HG03045 (cell line): ENCODE measurements around the gene GFRA1.
"Not testable (repeated sequence)": the region's sequence is repeated elsewhere in the genome, so short reads cannot be mapped to it uniquely, and the experiment has no call there.

Source experiments
- ATAC-seq: cut with Tn5 transposase; IDR thresholded peaks from one replicate; pipeline ENCODE4 v1.9.1; 2021; ENCODE audit warnings: mild to moderate bottlenecking, moderate library complexity; ENCODE audit not compliant: unreplicated experiment

The GFRA1 gene

GRCh38 chr10:116201670-116202430 is 71.2 kb downstream of the GFRA1 start:
- no peak for ATAC-seq

DNA sequence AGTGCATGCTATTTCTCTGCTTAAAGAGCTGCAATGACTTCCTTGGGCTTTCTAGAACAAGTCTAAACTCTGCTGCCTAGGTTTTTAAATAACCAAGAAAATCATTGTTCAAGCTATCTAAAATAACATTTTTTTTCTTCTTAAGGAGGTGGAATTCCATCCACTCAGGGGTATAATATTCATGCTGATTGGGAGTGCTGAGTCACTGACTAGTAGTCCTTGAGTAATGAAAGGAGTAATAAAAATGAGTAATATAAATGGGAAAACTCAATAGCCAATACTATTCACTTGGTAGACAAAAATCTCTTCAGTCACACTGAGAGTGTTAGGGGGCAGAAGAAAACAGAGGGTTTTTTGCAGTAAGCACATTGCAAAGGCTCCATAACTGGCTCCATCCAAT is 72.0 kb downstream of the GFRA1 start:
- ATAC-seq = no peak

GRCh38 chr10:116198676-116199035 is 74.3 kb downstream of the GFRA1 start:
- ATAC-seq = no peak

DNA sequence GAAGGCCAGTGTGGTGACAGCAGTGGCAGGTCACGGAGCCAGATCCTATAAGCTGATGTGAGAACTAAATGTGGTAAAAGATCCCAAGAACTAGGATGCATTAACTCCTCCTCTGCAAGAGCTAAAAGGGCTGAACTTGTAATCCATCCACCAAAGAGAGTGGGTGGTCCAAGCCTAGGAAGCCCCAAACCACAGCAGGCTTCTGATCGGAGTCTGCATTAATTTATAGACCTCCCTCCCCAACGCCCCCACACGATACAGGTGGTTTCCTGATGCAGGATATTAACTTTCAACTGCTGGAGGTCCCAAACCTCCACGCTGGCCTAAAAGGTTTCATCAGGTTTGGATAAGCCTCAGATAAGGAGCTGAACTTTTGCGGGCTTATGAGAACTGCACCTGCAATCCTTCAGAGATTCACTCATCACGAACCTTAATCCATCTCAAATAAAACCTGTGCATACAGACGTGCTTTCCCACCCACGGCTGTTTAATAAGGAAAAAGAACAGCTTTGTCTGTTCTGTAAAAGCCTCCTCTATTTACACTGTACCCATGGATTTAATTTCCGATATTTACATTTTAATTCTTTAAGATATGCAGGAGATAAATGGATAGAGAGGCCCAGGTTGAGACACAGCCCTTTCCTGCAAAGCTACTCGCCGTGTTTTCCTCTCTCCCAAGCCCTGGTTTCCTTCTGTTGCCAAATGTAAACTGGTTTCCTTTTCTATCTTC is 74.9 kb downstream of the GFRA1 start:
- ATAC-seq = no peak

GRCh38 chr10:116195583-116195982 is 77.4 kb downstream of the GFRA1 start:
- ATAC-seq = no peak

DNA sequence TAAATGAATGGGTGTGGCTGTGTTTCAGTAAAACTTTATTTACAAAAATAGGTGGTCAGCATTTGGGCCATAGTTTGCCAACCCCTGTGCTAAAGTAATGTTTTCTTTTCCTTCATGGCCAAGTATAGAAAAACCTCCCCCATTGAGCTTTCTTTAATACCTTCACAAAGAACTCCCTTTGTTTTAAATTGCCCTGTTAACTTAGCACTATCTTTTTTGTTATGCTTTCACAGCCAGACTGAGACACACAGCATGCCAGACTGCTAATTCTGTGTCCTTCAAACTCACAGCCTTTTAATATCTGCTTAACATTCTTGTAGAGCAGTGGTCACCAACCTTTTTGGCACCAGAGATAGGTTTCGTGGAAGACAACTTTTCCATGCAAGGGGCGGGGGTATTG is 78.0 kb downstream of the GFRA1 start:
- ATAC-seq = no peak

- no peak for ATAC-seq
Measured at GRCh38 chr10:116194061-116194460, 78.9 kb downstream of the GFRA1 start.

DNA sequence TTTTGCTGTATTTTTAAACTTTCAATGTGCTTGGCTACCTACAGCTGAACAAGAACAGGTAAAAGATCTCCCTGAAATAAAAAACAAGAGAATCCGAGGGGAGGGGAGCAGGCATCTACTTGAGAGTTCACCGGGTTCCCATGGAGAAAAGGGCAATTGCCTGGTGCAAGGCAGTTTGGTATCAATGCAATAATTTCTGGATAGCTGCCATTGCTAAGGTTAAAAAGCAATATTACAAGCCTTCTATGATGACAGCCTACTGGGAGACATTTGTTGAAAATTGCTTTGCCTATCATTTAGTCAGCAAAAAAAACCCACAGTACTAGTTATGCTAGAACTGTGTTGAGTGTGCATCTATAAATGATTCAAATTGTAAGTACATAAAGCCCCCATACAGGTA is 82.1 kb downstream of the GFRA1 start:
- ATAC-seq = no peak

DNA sequence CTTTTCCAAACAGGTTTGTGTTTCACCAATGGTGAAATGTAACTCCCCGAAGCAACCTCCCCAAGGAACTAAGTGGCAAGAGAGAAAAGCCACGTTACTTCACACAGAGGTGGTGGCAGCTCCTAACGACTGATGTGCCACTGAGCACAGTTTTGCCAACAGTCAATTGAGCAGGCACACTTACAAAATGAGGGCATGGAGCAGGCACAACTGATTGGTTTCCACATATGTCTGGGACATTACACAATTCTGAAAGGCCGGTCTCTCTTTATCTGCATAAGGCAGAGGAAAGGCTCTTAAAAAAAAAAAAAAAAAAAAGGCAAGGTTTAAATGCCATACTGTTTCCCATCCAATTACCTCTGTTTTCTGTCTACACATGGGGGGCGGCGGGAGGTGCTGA is 86.7 kb downstream of the GFRA1 start:
- ATAC-seq = no peak

DNA sequence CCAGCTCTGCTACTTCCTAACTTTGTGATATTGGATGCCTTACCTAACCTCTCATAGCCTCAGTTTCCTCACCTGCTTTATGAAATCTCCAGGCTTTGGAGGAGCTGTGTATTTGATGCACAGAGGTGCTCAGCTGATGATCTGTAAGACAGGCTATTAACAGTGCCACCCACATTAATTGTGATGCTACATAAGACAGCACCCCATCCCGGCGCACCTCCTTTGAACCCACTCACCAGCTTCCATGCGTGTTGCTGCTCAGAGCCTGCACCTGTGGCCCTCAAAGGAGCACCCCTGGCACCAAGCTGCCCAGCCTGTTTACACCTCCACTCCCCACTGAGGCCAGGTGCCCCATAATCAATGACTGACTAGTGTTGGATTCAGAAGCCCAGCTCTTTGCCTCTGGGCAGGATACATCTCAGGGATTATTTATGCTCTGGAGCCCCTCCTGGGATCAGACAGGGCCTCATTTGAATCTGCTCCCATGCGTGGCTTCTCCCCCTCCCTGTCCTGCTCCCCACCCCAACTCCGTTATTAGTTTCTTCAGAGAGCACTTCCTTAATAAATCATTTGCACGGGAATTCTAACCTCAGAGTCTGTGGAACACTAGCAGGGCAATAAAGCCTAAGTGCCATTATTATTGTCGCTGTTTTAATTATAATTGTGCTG is 87.7 kb downstream of the GFRA1 start:
- ATAC-seq = no peak

DNA sequence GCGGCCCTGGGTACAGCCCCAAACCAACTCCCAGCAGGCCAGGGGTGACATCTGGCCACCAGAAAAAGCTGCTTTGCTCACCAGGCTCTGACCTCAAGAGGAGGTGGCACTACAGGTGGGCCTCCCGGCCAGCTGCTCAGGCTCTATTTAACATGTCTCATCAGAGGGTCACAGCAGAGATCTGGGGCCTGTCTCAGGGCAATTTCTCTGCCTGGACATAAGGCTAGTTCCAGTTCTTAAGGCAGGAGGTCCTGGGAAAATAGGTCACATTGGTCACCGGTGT is 88.6 kb downstream of the GFRA1 start:
- ATAC-seq = no peak

DNA sequence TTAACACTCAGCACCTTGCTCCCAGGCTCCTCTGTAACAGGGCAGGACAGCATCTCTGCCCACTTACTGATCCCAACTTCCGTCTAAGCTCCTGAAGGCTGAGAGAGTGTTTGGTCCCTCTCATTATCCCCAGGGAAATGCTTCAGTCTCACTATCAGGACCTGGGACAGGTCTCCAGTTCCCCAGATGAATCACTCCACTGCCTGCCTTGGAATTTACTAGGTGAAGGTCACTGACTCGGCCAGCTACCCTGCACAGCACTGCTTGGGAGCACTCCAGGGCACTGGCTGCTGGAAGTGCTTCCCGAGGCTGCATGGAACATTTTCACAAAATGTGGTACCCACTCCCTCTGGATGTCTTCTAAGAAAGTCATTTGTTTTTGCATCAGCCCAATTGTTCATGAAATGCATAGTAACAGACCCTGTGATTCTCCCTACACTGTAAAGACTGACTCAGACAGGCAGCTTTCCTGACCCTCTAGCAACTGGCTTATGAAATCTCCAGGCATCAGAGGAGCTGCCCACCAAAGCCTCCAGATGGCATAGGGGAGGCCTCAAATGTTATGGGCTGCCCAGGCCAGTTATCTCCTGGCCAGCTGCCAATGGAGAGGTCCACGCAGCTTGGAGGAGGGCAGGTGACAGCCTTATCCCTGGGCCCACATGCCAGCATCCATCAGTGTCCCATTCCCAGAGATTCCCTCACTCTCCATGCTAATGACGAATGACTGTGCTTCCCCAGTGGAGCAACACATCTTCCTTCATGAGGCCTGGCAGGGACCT is 89.1 kb downstream of the GFRA1 start:
- ATAC-seq = no peak

- no peak for ATAC-seq
Measured at GRCh38 chr10:116182426-116182825, 90.6 kb downstream of the GFRA1 start.

DNA sequence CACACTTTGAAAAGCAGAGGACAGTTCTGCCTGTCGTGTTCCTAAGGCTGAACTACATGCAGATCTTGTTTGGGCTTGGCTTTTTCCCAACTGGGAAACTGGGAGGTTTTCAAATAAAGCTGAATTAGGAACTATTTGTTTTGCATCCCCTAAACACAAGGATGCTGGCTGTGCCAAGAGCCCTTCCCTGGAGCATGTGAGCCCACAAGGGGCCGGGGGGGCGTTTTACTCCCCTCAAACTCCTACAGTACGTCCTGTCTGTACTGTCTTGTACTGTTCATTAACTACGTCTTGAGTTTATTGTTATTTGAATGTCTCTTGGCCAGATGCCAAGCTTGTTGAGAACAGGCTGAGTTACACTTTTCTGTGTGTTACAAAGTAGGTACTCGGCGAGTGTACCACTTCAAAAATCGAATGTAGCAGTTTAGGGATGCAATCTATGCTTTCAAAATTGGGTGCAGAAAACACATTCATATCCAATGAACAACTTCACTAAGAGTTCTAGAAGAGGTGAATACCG is 94.9 kb downstream of the GFRA1 start:
- ATAC-seq = no peak

- no peak for ATAC-seq
Measured at GRCh38 chr10:116175231-116175630, 97.8 kb downstream of the GFRA1 start.

DNA sequence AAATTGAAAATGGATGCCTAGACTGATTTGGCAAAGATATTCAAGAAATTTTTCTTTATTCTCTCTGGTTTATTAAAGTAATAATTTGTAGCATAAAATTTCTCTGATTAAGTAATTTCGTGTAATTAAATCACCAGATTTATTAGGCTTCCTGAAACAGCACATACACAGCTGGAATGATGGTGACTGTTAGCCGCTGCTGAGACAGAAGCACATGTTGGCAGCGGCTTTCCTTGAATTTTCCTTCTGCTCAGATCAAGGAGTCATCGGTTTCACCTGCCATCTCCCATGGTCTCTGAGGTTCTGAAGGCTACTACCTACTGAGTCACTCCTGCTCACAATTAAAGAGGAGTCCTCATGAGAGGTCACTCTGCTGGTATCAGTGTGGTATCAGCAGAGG is 101.5 kb downstream of the GFRA1 start:
- no peak for ATAC-seq

DNA sequence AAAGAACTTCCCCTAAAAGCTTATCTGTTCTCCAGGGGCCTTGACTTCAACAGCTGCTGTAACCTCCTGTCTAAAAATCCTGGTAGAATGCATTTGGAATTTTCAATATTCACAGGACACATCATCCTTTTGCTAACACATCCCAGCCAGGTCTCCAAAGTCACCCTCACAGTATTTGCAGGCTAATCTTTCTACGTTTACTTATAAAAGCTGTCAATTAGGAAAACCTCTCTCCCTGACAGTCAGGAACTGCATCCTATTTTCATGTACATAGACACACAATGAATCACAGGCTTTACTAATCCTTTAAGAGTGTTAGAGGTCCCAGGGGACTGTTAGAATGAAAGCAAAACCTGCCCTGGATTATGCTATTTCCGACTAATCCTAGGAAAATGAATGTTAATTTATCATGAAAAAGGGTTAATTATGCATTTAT is 102.2 kb downstream of the GFRA1 start:
- ATAC-seq = no peak

DNA sequence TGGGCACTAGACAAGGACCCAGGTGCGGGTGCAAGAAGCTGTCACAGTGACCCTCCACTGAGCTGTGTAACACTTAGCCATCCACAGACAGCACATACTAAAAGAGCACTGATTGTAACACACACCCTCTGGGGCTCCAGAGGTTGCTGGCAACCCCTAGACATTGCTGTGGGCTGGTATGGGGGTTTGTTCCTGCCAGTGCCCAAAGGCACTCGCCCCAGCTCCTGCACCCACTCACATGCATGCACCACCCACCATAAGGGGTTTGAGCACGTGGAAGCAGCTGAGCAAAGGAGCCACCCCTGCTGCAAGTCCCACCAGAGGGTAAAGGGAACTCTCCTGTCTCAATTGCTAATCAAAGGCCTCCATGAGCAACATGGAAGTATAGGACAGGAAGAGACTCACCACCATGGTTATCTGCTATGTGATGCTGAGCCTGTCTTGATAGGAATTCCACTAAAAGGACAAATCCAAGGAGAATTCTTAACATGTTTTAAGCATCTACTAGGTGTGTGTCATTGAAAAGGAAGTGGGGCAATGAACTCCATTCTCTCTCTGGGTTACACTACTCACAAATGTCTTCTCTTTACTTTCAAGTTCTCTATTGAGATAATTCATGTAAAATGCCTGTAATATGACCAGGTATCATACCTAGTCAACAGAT is 103.1 kb downstream of the GFRA1 start:
- ATAC-seq = no peak

GRCh38 chr10:116168745-116169144 is 104.3 kb downstream of the GFRA1 start:
- ATAC-seq = no peak

DNA sequence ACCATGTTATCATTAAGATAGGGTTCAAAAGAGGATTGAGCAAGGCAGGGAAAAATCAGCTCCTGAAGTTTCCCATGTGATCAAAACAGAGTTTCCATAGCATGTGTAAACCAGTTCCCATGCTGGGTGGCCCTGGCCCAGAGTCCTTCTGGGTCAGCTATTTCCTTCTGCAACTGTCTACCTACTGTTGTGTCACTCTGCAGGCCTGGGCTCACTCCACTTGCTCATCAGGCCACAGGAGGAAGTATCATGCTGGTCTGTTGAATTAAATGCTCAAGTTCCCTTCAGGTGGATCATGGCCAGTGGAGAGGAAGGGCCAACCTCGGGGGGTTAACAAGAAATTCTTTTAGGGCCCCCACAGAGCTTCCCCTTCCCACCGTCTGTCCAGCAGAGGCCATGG is 104.7 kb downstream of the GFRA1 start:
- no peak for ATAC-seq

DNA sequence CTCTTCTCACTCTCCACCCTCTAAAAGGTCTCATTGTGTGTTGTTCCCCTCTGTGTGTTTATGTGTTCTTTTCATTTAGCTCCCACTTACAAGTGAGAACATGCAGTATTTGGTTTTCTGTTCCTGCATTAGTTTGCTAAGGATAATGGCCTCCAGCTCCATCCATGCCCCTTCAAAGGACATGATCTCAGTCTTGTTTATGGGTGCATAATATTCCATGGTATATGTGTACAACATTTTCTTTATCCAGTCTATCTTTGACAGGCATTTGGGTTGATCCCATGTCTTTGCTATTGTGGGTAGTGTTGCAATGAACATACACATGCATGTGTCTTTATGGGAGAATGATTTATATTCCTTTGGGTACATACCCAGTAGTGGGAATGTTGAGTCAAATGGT is 107.1 kb downstream of the GFRA1 start:
- not testable (repeated sequence) for ATAC-seq
